Astrocyte of the cerebellum (primary cell): ENCODE measurements around the gene RNF114.

ENCODE experiments used
- DNase-seq: peaks from one replicate; pipeline ENCODE4 v3.0.0-alpha.2; 2011; ENCODE audit warnings: low read depth
- H3K4me3 ChIP-seq: 2 replicates; pipeline ENCODE4 v1.5.1; 2011; ENCODE audit warnings: mild to moderate bottlenecking, low read depth, low read length, moderate library complexity
- in situ Hi-C: cut with HindIII; loops from 2 replicates; pipeline ENCODE4 v1.10.0; 2017; ENCODE audit warnings: low sequenced_read_pairs
- TF ChIP-seq, protein P1 (sequence below): IDR thresholded peaks from 2 replicates; pipeline ENCODE4 v1.5.1; 2012; ENCODE audit warnings: low read length, low read depth, moderate library complexity, mild to moderate bottlenecking; ENCODE audit errors: missing control alignments

RNF114 gene

GRCh38 chr20:49909499-49910339, 26.5 kb upstream of the RNF114 start:
- in situ Hi-C loops: no loop called here
- no peak overlapping the region for H3K4me3 ChIP-seq
- no peak for DNase-seq
- TF ChIP-seq, protein P1, sequence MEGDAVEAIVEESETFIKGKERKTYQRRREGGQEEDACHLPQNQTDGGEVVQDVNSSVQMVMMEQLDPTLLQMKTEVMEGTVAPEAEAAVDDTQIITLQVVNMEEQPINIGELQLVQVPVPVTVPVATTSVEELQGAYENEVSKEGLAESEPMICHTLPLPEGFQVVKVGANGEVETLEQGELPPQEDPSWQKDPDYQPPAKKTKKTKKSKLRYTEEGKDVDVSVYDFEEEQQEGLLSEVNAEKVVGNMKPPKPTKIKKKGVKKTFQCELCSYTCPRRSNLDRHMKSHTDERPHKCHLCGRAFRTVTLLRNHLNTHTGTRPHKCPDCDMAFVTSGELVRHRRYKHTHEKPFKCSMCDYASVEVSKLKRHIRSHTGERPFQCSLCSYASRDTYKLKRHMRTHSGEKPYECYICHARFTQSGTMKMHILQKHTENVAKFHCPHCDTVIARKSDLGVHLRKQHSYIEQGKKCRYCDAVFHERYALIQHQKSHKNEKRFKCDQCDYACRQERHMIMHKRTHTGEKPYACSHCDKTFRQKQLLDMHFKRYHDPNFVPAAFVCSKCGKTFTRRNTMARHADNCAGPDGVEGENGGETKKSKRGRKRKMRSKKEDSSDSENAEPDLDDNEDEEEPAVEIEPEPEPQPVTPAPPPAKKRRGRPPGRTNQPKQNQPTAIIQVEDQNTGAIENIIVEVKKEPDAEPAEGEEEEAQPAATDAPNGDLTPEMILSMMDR: peak; percentile 52

- TF ChIP-seq, protein P1: no peak
- no peak overlapping the region for H3K4me3 ChIP-seq
- DNase-seq: no peak
- in situ Hi-C loops: no loop called here
Observed at GRCh38 chr20:49910340-49910706, 25.9 kb upstream of the RNF114 start.

DNA sequence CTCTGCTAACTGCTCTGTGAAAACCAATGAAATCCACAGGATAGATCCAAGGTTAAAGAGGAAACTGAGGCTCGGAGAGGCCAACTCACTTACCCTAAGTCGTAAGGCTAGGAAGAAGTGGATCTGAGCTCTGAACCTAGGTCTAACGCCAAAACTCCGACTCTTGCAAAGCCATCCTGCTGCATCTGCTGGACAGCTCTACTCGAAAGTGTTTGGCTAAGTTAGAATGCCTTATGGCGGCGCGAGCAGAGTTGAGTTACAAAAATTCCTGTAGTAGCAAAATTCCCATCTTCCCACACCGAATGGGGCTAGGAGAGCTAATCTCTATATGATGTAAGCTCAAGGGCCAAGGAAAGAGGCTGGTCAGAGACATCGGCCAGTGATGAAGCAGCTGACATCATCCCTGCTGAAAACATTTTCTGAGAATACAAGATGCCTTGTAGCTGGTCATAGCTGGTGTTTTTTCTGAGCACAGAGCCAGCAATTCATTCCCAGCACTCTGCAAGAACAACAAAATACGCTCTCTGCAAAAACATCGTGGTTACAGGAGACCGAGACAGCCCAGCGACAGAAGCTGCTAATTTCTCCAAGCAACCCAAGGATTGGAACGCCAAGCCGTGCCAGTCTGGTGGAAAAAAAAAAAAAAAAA, 22.7 kb upstream of the RNF114 start:
- H3K4me3 ChIP-seq: peak overlapping the region; percentile 95
- TF ChIP-seq, protein P1: no peak
- DNase-seq: no peak
- in situ Hi-C loops: no loop called here

DNA sequence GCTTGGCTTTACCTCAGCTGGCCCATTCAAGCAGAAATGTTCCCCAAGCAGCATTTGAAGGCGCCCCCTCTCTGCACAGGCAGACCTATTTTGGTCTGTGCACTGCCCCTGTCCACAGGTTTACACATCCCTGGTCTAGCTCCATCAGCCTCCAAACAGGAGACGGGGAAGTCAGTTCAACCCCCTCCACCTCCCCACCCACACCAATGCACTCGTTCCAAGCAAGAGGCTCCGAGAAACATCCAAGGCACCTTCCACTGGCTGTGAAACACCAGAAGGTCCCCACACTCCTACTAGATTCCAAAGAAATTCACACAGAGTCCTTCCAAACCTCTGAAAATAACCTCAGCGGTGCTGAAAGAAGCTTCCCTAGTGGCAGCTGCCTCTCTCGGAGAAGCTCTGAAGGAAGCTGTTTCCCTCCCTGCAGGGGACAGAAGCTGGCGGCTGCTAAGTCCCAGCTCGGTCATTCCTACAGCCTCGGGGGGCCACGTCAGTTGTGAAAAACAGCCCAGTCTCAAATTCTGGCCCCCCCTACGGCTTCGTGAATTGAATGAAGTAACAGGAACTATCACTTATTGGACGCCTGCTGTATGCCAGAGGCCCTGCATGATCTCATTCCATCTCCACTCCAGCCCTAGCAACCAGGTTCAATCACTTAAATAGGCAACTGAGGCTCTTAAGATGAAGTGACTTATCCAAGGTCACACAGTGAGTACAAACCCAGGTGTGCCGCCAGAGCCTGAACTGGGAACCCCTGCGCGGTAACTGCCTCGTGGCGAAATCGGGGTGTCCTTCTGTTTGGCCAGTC, 21.7 kb upstream of the RNF114 start:
- TF ChIP-seq, protein P1: no peak
- H3K4me3 ChIP-seq: peak overlapping the region; percentile 95
- no peak for DNase-seq
- in situ Hi-C loops: no loop called here

DNA sequence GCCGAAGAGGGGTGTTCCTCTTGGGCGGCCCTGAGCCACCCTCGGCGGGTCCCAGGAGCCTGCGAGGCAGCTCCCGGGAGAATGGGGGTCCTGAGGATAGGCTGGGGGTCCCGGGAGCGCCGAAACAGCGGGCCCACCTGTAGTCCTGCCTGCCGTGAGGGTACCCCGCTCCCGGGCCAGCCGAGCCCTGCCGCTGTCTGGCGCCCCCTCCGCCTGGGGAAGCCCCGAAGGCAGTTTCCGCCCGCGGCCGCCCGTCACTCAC, 21.1 kb upstream of the RNF114 start:
- in situ Hi-C loops: no loop called here
- H3K4me3 ChIP-seq: peak overlapping the region; percentile 95
- TF ChIP-seq, protein P1: no peak
- DNase-seq: no peak

GRCh38 chr20:49915380-49916145, 20.6 kb upstream of the RNF114 start, which contains the start of gene SPATA2:
TSS of gene SPATA2 (minus strand) at chr20:49915529. CDS start at chr20:49908490, 7,039 bp downstream.
- peak within 1 kb of the TSS; percentile 95 for H3K4me3 ChIP-seq
- in situ Hi-C loops: no loop called here
- peak; percentile 89 for DNase-seq
- TF ChIP-seq, protein P1: no peak
